Islet of Langerhans (tissue), 1 donor: ENCODE data around the gene SMAD2.
"Not testable (repeated sequence)": the region's sequence is repeated elsewhere in the genome, so short reads cannot be mapped to it uniquely, and the experiment has no call there.

Source experiments
- FAIRE-seq: peaks from one replicate; lab custom pipeline; 2011; peaks lifted over from hg19 to GRCh38; lab: Jason Lieb, UNC

The SMAD2 gene

DNA sequence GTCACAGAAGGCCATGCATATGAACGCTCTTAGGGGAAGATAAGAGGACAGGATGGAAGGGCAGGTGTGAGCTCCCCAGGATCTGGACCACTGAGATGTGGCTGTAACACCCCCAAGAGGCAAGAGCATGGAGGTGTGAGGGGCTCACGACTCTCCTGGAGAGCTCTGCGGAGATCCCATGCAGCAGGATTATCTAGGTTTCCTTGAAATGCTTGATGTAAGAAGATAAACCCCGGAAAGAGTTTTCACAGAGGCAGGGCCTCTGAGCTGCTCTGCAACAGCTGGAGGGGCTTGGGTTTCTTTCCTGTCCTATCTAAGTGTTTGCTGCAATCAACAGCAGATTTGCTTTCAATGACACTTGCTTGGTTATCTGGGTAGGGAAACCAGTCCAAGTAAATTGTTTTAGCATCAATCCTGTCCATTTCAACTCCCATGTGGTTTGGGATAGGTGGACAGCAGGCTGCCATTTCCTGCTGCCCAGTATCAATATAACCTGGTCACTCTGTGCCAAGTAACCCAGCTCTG is 138.9 kb downstream of the SMAD2 start:
- FAIRE-seq, result no peak

DNA sequence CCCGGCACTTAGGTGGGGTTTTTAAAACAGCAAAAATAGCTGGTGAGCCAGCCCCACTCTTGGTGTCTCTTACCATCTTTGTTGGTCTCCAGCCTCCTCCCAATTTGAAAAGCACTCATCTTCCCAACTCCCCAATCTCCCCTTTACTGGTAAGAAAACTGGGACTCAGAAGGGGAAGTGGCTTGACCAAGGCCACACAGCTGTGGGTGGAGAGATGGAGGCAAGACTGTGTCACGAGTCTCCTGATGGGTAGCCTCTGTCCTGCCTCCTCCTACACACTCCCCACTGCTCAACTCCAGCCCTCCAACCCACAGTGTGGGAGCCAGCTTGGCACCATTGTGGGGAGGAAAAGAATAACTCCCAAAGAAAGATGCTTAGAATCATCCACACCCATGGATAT is 140.4 kb downstream of the SMAD2 start:
- no peak for FAIRE-seq

DNA sequence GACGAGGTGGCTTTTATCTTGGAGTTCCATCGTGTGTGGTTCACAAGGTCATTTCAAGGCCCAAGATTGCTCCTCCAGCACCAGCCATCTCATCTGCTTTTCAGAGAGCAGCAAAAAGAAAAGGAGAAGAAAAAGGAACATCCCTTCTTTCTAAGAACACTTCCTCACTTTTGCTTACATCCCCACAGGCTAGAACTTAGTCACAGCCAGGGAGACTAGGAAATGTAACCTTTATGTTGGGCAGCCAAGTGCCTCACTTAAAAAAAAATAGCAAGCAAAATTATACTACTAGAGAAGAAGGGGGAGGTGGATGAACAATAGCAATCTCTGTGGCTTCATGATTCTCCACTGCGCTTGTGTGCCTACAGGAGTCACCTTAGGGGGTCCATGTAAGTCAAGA is 141.8 kb downstream of the SMAD2 start:
- no peak for FAIRE-seq

DNA sequence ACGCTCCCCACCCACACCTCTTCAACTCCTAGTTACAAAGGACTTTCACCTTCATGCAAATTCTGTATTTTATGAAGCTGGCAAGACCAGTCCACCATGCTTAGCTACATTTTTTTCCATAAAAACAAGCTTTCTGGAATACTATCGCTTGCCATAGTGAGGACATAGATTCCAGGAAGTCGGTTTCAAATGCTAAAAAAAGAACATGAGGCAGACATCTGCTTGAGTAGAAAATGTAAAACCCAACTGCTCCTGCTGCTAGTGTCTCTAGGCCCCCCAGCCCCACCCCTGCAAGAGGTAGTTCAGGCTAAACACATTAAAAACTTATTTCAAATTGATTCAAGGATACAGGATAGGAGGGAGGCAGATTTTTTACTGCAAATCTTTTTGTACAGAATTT is 148.9 kb downstream of the SMAD2 start:
- no peak for FAIRE-seq

DNA sequence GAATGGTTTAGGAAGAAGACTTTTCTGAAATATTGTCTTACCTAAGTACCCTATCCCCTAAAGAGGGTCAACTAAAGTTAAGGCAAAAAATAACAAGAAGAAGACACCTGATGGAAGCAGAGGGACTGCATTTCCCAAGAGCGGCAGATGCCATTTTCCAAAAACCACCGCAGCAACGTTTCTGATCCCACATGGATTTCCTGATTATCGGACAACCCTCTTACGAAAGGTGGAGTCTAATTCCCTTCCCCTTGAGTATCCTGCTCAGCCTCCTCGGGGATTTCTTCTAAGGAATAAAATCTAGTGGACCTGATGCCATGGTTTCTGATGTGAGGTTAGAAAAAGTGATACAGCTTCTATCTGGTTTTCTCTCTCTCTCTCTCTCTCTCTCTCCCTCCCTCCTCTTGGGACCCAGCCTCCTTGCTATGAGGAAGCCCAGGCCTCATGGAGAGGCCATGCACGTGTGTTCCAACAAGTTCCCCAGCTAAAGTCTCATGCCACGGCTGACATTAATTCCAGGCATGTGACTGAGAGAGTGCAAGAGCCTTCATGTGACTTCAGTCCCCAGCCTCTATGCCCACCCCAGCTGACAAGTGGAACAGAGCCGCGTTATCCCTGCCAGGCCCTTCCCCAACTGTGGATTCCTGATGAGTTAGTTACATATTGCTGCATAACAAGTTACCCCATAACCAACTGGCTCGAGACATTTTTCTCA is 150.3 kb downstream of the SMAD2 start:
- FAIRE-seq, result no peak

DNA sequence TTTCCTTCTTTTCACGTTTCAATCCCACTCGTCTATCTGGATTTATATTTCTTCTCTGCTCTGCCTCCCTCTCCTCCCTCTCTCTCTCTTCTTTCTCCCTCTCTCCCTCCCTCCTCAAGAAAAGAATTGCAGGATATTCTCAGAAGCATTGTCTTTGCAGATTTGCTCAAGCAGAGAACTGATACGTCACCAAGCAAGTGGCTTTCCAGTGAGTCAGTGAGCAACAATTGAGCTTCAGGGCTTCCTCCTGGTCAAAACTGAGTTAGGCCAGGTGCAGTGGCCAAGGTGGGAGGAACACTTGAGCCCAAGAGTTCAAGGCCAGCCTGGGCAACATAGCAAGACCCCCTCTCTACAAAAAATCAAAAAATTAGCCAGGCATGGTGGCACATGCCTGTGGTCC is 151.1 kb downstream of the SMAD2 start:
- no peak for FAIRE-seq

DNA sequence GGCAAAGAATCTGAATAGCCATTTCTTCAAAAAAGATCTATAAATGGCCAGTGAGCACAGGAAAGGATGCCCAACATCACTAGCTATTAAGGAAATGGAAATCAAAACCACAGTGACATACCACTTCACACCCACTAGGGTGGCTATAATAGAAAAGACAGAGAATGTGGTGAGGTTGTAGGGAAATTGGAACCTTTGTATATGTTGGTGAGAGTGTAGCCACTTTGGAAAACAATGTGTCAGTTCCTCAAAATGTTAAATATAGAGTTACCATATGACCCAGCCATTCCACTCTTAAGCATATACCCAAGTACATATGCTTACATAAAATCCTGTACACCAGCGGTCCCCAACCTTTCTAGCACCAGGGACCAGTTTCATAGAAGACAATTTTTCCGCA is 152.8 kb downstream of the SMAD2 start:
- FAIRE-seq, result no peak

DNA sequence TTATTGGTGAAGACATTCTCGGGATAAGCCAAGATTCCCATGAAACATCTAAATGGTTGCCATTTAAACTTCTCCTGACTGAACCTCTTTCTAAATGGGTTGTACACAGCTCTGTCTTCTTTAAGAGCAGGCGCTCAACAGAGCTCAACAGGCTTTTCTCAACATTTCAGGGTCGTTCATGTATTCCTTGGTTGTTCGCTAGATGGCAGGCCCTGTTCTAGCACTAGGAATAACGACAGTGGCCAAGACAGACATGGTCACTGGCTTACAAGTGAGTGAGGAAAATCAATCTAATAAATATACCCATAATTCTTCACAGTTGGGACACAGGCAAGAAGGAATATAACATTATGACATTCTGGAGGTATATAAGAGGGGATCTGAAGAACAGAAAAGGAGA is 154.5 kb downstream of the SMAD2 start:
- no peak for FAIRE-seq

DNA sequence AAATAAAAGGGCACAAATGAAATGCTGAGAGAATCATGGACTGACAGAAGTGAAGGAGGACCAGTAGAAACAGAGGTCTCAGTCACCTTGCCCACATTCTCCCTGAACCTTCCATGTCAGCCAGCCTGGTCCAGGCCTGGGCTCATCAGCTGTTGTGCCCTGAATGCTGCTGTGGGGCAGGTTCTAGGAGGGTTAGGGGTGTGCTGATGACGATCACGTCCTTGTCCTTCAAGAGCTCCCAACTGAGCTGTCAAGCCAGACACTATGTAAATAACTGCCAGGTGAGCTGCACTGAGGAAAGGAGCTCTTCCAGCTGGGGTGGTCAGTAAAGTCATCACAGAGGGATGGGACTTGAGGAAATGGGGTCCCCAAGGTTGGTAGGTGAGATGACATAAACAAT is 156.5 kb downstream of the SMAD2 start:
- FAIRE-seq, result no peak

DNA sequence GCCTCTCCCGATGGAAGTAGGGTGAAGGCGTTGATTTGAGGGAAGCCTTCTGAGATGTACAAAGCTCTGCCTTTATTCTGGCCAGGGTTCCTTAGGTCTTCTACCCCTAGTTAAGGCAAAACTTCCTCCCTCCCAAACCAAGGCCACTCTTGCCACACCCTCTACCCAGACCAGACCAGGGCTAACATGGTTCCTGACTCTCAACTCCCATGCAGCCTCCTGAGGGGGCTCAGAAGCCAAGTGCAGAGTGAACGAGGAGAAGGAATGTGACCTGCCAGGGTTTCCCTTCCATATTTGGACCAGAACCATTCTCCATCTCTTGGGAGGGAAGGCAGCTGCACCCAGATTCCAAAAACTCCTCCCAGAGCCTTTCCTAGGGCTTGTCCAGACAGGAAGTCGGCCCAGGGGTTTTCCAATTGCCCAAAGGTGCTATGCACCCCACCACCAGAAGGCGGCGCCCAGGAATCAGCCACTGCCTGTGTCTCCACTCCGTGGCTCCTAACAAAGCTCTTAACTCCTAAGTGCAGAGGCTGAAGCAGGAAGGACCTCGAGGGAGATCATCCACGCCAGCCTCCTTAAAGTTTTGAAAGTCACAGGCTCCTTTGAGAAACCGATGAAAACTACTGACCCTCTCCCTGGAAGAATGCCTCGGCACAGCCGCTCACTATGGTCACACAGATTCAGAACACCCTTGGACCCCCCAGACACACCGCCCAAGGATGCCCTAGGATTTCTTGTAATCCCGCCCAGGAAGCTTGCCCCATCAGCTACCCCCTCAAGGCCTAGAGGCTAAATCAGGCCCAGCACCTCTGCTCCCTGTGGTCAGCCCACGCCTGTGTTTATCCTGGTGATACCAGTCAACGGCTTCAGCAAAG is 157.8 kb downstream of the SMAD2 start:
- no peak for FAIRE-seq

DNA sequence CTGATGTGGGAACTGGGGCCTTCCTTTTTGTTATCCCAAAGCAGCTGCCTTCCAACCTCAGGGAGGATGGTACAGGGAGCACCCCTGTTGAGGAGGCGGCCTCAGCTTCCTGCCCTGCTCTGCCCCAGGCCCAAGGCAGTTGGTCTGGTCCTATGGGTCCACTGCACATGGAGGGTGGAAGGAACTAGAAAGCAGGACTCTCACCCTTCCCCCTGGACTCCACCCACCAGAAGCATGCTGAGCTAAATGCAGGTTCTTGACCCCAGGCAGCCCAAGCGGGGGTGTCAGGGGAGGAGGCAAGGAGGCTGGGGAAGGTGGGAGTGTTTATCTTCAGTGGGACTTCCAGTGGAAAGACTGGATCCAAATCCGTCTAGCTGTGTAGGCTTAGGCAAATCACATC is 158.5 kb downstream of the SMAD2 start:
- FAIRE-seq, result no peak

DNA sequence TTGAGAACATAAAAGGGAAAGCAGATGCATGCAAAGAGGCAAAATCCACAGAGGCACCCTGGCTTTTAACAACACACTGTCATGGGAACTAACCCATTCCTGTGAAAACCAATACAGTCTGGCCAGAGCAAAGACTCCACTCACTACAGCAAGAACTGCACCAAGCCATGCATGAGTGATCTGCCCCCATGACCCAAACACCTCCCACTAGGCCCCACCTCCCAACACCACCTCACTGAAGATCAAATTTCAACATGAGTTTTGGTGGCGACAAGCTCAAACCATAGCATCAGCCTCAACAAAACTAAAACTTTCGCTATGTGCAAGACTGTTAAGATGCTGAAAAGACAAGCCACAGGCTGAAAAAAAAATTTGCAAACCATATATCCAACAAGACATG is 162.8 kb downstream of the SMAD2 start:
- no peak for FAIRE-seq

DNA sequence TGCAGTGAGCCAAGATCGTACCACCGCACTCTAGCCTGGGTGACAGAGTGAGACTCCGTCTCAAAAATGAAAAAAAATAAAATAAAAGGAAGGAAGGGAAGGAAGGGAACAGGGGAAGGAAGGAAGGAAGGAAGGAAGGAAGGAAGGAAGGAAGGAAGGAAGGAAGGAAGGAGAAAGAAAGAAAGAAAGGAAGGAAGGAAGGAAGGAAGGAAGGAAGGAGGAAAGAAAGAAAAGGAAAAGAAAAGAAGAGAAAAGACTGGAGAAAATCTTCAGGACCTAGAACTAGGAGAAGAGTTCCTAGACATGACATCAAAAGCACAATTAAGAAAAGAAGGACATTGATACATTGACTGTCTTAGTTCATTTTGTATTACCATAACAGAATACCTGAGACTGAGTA is 163.3 kb downstream of the SMAD2 start:
- FAIRE-seq, result not testable (repeated sequence)
